Karpas-422 (cell line): ENCODE data around the gene LAP3. TPM values are rescaled to one million over a fixed set of nuclear protein-coding genes. Genes with fewer than 3 reads are reported as not detected.

ENCODE experiments used
- DNase-seq: peaks from one replicate; pipeline ENCODE4 v3.0.0-alpha.2; 2015
- H2AFZ ChIP-seq: fragments of 200-600 bp; sonication (generic); 2 replicates; pipeline ENCODE4 v1.6.1; 2014; ENCODE audit warnings: antibody characterized with exemption, low read length, mixed read lengths
- H3K27ac ChIP-seq: fragments of 200-600 bp; sonication (generic); 2 replicates; pipeline ENCODE4 v1.5.1; 2014; ENCODE audit warnings: mild to moderate bottlenecking, low read length, moderate library complexity
- H3K27me3 ChIP-seq: fragments of 200-600 bp; sonication (generic); 2 replicates; pipeline ENCODE4 v1.6.1; 2014; ENCODE audit warnings: low read length, mixed read lengths
- H3K36me3 ChIP-seq: fragments of 200-600 bp; sonication (generic); 2 replicates; pipeline ENCODE4 v1.6.1; 2014; ENCODE audit warnings: low read length, mixed read lengths; ENCODE audit not compliant: insufficient read depth
- H3K4me1 ChIP-seq: fragments of 200-600 bp; sonication (generic); 2 replicates; pipeline ENCODE4 v1.6.1; 2014; ENCODE audit warnings: mild to moderate bottlenecking, low read length, mixed read lengths
- H3K4me2 ChIP-seq: fragments of 200-600 bp; sonication (generic); 2 replicates; pipeline ENCODE4 v1.6.1; 2014; ENCODE audit warnings: low read length, low read depth, mild to moderate bottlenecking; ENCODE audit not compliant: poor library complexity, severe bottlenecking
- H3K4me3 ChIP-seq: fragments of 200-600 bp; sonication (generic); 2 replicates; pipeline ENCODE4 v1.5.1; 2014; ENCODE audit warnings: mild to moderate bottlenecking, antibody characterized with exemption, low read length, mixed read lengths
- H3K79me2 ChIP-seq: fragments of 200-600 bp; sonication (generic); 2 replicates; pipeline ENCODE4 v1.6.1; 2014; ENCODE audit warnings: mild to moderate bottlenecking, low read length, mixed read lengths
- H3K9ac ChIP-seq: fragments of 200-600 bp; sonication (generic); 2 replicates; pipeline ENCODE4 v1.6.0; 2014; ENCODE audit warnings: low read length
- H3K9me2 ChIP-seq: fragments of 200-600 bp; sonication (generic), shearing (Covaris generic); replicated peaks from 2 replicates; pipeline ENCODE4 v1.6.0; 2014; ENCODE audit warnings: mild to moderate bottlenecking, low read length, moderate library complexity; ENCODE audit not compliant: insufficient read depth
- H3K9me3 ChIP-seq: fragments of 300-700, 200-600 bp; sonication (generic); 2 replicates; pipeline ENCODE4 v1.6.1; 2014; ENCODE audit warnings: low read length, mixed read lengths
- H4K20me1 ChIP-seq: fragments of 200-600 bp; sonication (generic); 2 replicates; pipeline ENCODE4 v1.6.1; 2014; ENCODE audit warnings: mild to moderate bottlenecking, antibody characterized with exemption, low read length, low read depth; ENCODE audit not compliant: insufficient read depth
- total RNA-seq: library from RNA; depleted of rRNA; stranded (reverse); fragments of >200 nt; shearing (Covaris generic); gene quantifications from 2 replicates; pipeline ENCODE4 v1.2.3, GENCODE V29; 2014; ENCODE audit warnings: low replicate concordance; rRNA removed

Gene LAP3
- total RNA-seq, 1 experiment from 2014 or later, result 146 TPM

- Histone ChIP-seq H3K4me3 (no peak overlapping the region), H3K4me1 (peaks cover 16% of the 10 kb centered on the region), H3K27me3 (no peaks in the 10 kb centered on the region), H3K9me3 (no peaks in the 10 kb centered on the region), H3K79me2 (no peaks in the 10 kb centered on the region), H3K9ac (no peak overlapping the region), H3K4me2 (no peak overlapping the region), H3K36me3 (no peaks in the 10 kb centered on the region), H4K20me1 (no peaks in the 10 kb centered on the region), H2AFZ (no peak overlapping the region), H3K9me2 (no peaks in the 10 kb centered on the region), H3K27ac (no peak overlapping the region)
- no peak for DNase-seq
Measured at GRCh38 chr4:17650406-17650805, 73.4 kb downstream of the LAP3 start.

- no peak overlapping the region for H2AFZ ChIP-seq
- no peaks in the 10 kb centered on the region for H3K9me2 ChIP-seq
- no peak overlapping the region for H3K27ac ChIP-seq
- no peaks in the 10 kb centered on the region for H3K9me3 ChIP-seq
- no peaks in the 10 kb centered on the region for H3K27me3 ChIP-seq
- no peaks in the 10 kb centered on the region for H4K20me1 ChIP-seq
- no peak overlapping the region for H3K9ac ChIP-seq
- H3K4me3 ChIP-seq, result no peak overlapping the region
- peaks cover 12% of the 10 kb centered on the region for H3K4me1 ChIP-seq
- peak; percentile 64 for DNase-seq
- H3K79me2 ChIP-seq, result no peaks in the 10 kb centered on the region
- no peaks in the 10 kb centered on the region for H3K36me3 ChIP-seq
- no peak overlapping the region for H3K4me2 ChIP-seq
Measured at GRCh38 chr4:17654701-17655100, 77.7 kb downstream of the LAP3 start.

GRCh38 chr4:17657090-17657489 is 80.1 kb downstream of the LAP3 start:
- H2AFZ ChIP-seq, result no peak overlapping the region
- no peak overlapping the region for H3K4me2 ChIP-seq
- DNase-seq, result no peak
- no peak overlapping the region for H3K9ac ChIP-seq
- H4K20me1 ChIP-seq, result no peaks in the 10 kb centered on the region
- H3K79me2 ChIP-seq, result no peaks in the 10 kb centered on the region
- H3K4me3 ChIP-seq, result no peak overlapping the region
- H3K27me3 ChIP-seq, result no peaks in the 10 kb centered on the region
- H3K36me3 ChIP-seq, result no peaks in the 10 kb centered on the region
- H3K9me2 ChIP-seq, result no peaks in the 10 kb centered on the region
- H3K27ac ChIP-seq, result no peak overlapping the region
- peaks cover 12% of the 10 kb centered on the region for H3K4me1 ChIP-seq
- H3K9me3 ChIP-seq, result no peaks in the 10 kb centered on the region

Other genes starting within 250 kb of the LAP3 start
- 14.7 and 18.9 TPM in 2 replicates for gene QDPR, start 65.1 kb upstream of the LAP3 start, total RNA-seq
- not detected in 2 replicates for gene CLRN2, start 62.0 kb upstream of the LAP3 start, total RNA-seq
- gene MED28, start 37.4 kb downstream of the LAP3 start, total RNA-seq, result 24.8 and 48.7 TPM in 2 replicates
- not detected in 2 replicates for gene FAM184B, start 204.4 kb downstream of the LAP3 start, total RNA-seq
- 54.0 and 69.4 TPM in 2 replicates for gene DCAF16, start 233.6 kb downstream of the LAP3 start, total RNA-seq
- gene NCAPG, start 233.8 kb downstream of the LAP3 start, total RNA-seq, result 21.0 and 46.3 TPM in 2 replicates